D721Med (cell line): ENCODE results near the gene SIGLEC6.
A peak's percentile ranks its signal among the peaks of the same experiment; 100 is the strongest.

Experiments
- DNase-seq: peaks from one replicate; pipeline ENCODE4 v3.0.0; 2011; ENCODE audit warnings: low spot score; ENCODE audit not compliant: insufficient read length
- FAIRE-seq: peaks from 2 replicates; lab custom pipeline; 2011; peaks lifted over from hg19 to GRCh38; lab: Jason Lieb, UNC
- TF ChIP-seq, protein P1 (sequence below): IDR thresholded peaks from 2 replicates; pipeline ENCODE4 v1.5.1; 2012; ENCODE audit warnings: mild to moderate bottlenecking, control low read depth; ENCODE audit not compliant: insufficient read depth; ENCODE audit errors: missing control alignments

Gene SIGLEC6

DNA sequence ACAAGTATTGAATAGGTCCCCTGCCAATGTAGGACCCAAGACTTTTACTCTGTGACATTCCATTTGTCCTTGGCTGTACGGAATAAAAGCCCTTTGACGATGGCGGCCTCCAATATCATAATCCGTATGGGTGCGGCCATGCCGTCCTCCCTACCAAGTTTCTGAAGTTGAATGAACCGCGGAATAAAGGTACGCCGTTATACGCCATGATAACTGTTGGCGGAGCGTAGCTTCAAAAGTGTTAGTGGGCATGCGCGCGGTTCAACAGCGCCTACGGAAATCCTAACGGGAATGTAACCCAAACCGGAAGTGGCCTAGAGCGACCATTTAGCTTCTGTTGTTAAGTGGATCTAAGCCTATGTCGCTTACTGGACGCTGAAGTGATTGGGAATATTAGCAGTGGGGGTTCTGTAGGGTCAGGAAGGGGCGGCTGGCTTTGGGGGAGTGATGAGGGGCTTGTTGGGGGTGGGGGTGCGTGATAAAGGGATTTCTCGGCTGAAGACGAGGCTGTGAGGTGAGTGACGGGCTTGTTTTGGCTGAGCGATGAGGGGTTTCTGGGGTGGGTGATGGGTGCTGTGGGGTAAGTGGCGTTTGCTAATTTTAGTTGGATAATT is 39.6 kb upstream of the SIGLEC6 start, which contains the start of gene ZNF175:
TSS of gene ZNF175 (plus strand) at position 322 of the 614 bp plus-strand sequence. CDS start 2,047 bp downstream, outside the sequence.
- DNase-seq (peak; percentile 55), FAIRE-seq (peak; percentile 64)

DNA sequence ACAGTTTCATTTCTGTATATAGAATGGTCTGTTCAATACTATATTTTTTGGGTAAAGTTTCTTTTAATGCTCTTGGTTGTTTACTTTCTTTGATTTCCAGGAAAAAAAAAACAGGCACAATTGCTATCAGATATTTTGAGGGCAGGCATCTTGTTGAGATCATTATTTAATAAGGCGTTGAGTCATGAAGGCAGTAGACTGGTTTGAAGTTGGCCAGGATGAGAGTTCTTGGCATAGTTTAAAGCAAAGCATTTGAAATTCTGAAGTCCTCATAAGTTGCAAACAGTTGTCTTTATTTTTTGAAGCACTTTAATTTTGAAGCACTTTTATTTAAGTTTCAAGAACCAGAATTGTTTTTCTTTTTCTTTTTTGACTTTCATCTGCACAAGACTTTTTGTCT is 37.0 kb upstream of the SIGLEC6 start:
- TF ChIP-seq, protein P1, sequence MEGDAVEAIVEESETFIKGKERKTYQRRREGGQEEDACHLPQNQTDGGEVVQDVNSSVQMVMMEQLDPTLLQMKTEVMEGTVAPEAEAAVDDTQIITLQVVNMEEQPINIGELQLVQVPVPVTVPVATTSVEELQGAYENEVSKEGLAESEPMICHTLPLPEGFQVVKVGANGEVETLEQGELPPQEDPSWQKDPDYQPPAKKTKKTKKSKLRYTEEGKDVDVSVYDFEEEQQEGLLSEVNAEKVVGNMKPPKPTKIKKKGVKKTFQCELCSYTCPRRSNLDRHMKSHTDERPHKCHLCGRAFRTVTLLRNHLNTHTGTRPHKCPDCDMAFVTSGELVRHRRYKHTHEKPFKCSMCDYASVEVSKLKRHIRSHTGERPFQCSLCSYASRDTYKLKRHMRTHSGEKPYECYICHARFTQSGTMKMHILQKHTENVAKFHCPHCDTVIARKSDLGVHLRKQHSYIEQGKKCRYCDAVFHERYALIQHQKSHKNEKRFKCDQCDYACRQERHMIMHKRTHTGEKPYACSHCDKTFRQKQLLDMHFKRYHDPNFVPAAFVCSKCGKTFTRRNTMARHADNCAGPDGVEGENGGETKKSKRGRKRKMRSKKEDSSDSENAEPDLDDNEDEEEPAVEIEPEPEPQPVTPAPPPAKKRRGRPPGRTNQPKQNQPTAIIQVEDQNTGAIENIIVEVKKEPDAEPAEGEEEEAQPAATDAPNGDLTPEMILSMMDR, result no peak
- DNase-seq (no peak), FAIRE-seq (no peak)

More for the DNA sequence above, 39.6 kb upstream of the SIGLEC6 start, which contains the start of gene ZNF175:
- TF ChIP-seq, protein P1, result no peak

DNA sequence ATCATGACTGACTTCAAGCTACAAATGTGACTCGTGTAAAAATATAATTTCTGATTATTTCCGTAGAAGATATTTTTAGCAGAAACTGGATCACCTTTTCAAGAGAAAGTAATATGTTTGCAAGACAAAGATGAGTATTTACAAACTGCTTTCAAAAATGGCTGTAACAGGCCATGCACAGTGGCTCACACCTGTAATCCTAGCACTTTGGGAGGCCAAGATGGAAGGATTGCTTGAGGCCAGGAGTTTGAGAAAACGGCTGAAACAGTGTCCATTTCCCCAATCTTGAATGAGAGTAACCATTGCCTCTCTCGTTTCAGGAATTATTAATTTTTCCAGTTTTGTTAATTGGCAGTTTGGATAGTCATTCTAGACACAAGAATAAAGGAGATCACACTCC is 36.1 kb upstream of the SIGLEC6 start:
- no peak for DNase-seq
- TF ChIP-seq, protein P1, result no peak
- no peak for FAIRE-seq

DNA sequence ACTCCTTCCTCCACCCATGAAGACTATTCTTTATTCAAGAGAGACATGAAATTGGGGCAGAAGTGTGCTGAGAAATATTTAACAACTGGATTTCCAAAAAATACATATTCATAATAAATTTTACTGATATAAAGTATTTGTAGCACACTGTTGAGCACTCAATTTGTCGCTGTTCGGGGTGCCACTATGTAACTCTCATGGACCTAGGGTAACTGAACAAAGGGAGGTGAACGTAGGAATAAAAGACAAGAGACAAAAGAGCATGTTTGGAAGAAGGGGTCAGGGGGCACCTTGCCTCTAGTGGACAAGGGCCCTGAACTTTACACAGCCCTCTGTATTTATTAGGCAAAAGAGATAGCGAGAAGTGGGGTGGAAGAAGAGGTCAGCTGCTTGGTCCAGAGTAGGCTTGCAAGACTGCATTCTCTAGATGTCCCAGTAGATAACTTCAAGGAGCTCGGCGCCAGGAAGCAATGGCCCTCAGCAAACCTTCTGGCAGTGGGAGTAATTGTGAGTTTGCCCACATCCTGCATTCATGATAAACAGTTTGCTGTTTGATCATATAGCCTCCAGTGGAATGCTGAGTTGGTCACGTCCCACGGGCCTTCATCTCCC is 35.1 kb upstream of the SIGLEC6 start:
- TF ChIP-seq, protein P1, result no peak
- no peak for DNase-seq
- no peak for FAIRE-seq

DNA sequence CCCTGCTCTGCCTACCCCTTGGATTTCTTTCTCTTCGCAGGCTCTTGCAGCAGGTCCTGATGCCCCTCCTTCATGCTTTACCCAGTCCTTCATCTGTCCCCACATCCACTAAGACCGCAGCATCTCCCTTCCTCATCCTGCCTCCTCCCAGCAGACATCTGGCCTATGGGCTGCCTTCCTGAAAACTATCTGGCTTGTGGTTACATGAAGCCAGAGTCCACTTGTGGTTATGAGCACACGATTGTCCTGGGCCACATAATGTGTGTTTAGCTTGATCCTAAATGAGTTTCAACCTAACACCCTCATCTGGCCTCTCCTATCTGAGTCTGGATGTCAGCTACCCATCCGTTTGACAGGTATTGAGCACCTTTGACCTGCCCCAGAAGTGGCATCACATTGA is 34.1 kb upstream of the SIGLEC6 start:
- FAIRE-seq (no peak), DNase-seq (no peak)
- TF ChIP-seq, protein P1, result no peak

DNA sequence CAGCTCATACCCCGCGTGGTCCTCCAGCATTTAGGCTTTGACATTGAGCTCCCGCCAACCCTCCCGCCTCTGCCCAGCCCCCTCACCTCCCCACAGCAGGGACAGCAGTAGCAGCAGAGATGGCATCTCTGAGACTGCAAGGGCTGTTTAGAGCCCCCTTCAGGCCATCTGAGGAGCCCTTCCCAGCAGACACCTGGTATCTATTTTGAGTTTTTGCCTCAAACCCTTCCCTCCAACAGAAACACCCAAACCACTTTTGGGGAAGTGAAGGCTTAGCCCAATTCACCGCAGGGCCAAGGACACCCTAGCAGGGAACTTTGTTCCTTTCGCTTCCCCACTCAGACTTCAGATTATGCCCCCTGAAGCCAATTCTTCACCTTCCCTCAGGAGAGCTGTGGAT is 33.3 kb upstream of the SIGLEC6 start:
- DNase-seq (no peak), FAIRE-seq (no peak)
- TF ChIP-seq, protein P1, result no peak

DNA sequence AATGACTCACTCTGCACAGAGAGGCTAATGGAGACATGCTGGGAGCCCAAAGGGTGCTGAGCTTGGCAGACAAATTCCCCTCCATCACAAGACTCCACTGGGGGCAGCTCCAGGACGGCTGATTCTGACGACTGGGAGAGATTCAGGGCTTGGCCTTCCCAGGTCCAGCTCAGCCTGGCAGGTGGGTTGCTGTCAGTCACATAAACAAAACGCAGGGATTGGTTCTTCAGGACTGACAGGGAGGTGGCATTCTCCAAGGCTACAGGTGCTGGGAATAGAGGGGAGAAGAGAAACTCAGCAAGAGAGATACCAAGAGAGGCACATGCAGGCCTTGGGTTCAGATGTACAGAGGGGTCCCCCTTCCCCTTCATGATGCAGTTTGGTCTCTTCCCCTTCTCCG is 28.9 kb upstream of the SIGLEC6 start:
- FAIRE-seq (no peak), DNase-seq (no peak)
- TF ChIP-seq, protein P1, result no peak
